Stimulated activated CD4-positive, alpha-beta T cell treated with anti-CD3 and anti-CD28 coated beads, Interleukin-4, amount 100 ng/mL, for 24 hours (primary cell): ENCODE results near the gene CA9.
A peak's percentile ranks its signal among the peaks of the same experiment; 100 is the strongest.

Experiments
- DNase-seq: peaks from one replicate; pipeline ENCODE4 v3.0.0-alpha.2; 2020

Gene CA9

DNA sequence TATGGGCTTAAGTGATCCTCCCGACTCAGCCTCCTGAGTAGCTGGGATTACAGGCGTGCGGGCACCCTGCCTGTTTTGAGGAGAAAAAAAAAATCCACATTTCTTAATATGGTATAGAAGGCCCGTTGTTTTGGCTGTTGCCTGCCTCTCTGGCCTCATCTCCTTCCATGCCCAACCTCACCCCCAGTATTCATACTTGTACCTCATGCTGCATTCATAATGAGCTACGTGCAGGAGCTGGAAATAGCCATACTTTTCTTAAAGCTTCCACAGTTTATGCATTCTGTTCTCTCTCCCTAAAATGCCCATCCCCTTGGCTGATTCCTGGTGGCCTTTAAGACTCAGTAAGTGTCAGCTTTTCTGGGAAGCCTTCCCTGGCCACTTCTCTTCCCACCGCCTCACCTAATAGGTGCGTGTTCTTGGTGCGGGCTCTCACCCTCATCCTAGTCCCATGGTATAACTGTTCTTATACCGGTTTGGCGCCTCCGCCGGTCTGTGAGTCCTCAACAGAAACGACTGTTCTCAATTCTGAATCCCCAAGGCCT lies 18.1 kb downstream of the CA9 start:
- no peak for DNase-seq

DNA sequence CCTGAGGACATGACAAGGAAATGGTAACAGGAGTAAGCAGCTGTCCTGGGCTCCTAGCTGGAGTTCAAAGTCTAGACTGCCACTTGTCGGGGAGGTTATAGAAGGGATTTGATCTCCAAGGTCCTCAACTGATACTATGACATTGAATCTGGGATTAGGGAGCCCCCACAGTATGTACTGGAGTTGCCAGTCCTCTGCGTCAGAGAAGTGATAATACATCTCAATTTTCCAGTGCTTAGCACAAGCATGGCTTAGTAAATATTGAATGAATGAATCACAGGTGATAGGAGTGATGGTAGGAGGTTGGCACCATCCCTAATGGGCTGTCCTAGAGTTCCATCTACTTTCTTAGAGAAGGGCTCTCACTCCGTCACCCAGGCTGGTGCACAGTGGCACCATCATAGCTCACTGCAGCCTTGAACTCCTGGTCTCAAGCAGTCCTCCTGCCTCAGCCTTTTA lies 22.2 kb downstream of the CA9 start:
- no peak for DNase-seq

GRCh38 chr9:35696520-35697215 lies 22.9 kb downstream of the CA9 start:
- DNase-seq, result peak; percentile 58

DNA sequence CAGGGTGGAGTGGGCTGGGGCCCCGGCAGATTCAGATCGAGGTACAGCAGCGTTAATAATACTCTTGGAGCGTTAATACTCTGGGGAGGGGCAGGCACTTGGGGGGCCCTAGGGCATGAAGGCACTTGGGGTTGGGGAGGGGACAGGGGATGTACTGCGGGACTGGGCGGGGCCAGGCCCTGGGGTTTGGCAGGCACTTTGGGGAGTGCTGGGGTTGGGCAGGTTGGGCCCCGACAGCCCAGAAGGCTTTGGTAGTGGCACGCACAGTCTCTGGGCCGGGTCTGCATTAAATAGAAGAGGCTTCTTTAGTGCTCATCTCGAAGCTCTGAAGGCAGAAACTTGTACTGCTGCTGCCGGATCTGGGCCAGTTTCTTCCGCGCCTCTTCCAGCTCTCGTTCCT lies 23.8 kb downstream of the CA9 start:
- no peak for DNase-seq

DNA sequence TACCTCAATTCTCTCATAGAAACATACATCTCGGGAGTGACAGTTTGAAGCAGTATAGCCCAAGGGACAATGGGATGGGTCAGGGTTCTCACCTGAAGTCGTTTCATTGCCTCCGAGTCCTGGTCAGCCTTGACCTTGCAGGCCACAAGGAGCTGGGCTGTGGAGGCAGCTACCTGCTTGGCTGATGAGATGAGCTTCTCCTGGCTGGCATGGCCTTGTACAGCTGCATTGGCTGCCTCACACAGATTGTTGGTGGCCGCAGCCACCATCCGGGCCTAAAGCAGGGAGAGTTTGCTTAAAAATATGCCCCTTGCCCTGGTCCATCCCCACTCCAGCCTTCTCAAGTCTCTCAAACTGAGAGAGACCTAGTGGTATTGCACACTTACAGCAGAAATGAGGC lies 24.5 kb downstream of the CA9 start:
- no peak for DNase-seq

- DNase-seq, result no peak
Observed at GRCh38 chr9:35700031-35700430, 26.3 kb downstream of the CA9 start.

GRCh38 chr9:35700942-35701341 lies 27.2 kb downstream of the CA9 start:
- DNase-seq, result no peak

- no peak for DNase-seq
Observed at GRCh38 chr9:35702696-35703095, 29.0 kb downstream of the CA9 start.

DNA sequence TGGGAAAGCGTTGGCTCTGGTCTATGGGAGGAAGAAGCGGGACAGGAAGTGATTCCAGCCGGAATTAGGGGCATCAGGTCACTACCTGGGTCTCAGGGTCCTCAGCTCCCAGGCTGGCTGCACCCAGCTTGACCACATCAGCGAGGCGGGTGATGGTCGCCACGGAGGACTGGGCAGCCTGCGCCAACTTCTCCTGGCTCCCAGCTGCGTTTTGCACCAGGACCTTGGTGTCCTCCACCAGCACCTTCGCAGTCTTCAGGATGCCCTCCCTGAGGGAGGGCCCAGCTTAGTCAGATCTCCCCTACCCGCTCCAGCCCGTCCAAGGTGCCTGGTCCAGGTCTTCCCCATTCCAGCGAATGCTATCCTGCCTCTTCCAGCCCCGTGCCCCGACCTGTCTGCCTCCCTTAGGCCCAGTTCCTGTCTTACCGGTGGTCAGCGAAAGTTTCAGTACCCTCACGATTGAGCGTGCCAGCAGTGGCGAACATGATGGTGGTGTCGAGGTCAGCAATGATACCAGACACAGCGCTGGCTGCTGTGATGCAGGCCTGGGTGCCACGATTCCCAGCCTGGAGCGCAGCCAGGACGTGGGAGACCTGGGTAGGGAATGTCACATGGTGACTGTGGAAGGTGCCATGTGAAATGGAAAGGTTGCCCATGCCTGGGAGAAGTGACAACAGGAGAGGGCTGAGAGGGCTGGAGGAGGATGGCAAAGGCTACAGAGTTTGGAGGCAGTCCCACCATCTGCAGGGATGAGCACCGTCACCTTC lies 30.4 kb downstream of the CA9 start:
- no peak for DNase-seq

GRCh38 chr9:35705372-35705771 lies 31.6 kb downstream of the CA9 start:
- DNase-seq, result no peak

DNA sequence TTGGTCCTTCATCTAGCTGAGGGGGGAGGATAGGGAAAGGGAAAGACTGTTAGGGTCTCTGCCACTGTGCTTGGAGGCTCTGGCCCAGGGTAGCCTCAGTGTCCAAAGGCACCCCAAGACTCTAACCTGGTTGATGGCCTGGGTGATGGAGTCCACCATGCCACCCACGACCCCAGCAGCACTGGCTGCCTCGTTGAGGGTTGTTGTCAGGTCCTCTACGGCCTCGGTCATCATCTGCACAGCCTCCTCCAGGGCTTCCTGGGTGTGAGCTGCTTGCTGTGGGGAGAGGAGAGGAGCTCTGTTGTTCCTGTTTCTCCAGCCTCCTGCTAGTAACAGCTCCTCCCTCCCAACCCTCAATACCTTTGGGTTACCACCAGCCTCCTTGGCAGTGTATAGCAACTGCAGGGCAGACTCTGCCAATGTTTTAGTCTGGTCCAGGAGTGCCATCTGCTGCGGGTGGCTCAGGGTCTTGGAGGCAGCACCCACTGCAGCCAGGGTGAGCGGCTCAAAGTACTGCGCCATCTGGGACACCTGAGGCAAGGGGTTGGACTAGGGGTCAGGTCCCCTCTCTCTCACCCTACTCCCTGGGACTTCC lies 32.2 kb downstream of the CA9 start:
- no peak for DNase-seq

- no peak for DNase-seq
Observed at GRCh38 chr9:35706951-35707350, 33.2 kb downstream of the CA9 start.

DNA sequence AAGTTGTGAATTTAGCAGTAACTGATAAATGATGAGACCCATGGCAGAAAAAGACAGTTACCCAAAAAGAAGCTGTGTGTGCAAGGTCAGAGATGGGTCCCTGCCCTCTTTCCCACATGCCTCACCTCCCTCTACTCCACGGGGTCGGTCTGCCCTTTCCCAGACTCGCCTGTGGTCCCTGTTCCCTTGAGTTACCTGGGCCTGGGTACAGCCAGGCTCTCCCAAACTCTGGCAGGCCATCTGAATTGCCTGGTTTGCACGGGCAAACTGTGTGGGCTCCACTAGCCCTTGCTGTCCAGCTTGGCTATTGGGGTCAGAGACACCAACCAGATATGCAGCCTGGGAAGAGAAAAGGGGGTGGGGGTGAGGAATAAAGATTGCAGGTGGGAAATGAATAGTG lies 34.4 kb downstream of the CA9 start:
- DNase-seq, result no peak

DNA sequence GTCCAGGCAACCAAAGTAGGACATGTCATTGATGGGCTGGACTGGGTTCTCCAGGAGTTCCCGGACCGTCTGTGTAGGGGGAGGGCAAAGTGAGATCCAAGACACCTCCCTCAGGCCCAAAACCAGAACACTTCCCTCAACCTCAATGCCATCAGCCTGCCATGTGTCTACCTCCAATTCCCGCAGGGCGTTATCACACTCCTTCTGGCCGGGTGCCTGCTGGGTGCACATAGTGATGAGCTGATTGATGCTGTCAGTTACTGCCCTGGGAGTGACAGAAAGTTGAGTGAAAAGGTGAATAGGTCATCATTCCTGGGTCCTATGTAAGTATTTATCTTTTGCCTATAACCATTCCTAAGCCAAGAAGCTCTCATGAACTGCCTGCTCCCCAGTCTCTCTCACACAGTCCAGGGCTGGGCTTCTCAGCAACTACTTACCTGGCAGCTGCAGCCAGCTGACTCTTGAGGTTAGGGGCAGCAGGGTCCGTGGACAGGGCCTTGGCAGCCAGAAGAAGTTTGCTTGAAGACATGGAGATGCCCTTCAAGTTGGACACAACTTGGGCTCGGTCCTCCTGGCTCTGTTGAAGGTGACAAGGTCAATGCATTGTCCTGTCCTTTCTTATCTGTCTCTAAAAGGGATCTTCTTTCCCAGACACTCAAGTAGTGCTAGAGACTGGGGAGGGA lies 37.2 kb downstream of the CA9 start:
- no peak for DNase-seq

DNA sequence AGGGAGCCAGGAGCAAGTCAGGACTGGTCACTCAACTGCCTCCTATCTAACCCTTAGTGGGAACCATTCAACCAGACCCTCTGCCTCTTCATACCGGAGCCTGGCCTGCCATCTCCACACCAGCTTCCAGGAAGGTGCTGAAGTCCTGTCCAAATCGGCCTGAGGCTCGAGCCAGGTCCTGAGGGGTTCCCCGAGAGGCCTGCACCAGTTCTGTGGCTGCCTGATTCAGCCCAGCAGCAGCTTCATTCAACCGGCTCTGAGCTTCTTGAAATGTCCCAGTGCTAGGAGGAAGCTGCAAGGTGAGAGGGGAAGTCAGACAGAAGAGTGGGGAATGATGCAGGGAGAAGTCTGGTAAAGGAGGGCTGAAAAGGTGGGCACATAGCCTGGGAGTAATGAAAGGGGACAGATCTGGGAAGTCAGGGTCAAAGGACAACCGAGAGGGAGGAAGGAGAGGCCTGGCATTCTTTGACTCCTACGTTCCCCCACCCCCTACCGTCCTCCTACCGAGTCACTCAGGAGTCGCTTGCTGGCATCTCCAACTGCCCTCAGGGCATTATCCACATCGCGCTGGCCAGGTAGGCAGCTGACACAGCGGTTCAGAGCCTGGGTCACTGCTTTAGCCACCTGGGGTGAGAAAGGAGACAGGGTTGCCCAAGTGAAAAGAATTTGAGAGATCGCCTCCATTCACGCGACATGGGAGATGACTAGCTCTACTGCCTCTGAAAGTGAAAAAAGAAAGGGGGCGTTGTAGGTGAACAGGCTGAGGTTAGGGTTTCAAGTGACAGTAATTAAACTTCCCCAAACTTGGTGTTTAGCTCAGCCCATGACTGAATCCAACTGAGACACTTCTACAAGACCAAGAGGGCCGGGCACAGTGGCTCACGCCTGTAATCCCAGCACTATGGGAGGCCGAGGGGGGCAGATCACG lies 38.0 kb downstream of the CA9 start:
- DNase-seq, result no peak

DNA sequence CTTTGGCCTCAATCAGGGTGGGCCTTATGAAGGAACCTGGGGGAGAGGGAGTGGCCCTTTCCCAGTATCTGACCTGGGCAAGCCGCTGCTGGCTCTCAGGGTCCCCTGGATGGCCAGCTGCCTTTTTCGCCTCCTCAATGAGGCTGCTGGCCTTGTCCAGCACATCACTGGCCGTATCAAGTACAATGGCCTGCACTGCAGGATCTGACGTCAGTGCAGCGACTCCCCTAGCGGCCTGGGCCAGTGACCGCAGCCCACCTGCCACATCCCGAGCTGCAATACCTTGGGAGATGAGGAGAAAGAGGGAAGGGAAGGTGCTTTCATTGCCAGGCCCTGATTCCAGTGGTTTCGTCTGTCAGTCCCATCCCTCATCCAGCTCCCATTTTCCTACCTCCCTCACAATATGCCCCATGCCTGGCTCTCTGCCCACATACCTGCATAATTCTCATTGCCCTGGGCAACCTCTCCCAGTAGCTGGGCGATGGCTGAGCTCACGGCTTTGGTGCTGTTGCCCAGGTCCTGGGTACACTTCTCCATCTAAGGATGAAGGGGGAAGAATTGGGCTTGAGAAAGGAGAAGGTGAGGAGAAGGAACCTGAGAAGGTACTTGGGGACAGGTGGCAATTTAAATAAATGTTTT lies 39.2 kb downstream of the CA9 start:
- DNase-seq, result no peak

DNA sequence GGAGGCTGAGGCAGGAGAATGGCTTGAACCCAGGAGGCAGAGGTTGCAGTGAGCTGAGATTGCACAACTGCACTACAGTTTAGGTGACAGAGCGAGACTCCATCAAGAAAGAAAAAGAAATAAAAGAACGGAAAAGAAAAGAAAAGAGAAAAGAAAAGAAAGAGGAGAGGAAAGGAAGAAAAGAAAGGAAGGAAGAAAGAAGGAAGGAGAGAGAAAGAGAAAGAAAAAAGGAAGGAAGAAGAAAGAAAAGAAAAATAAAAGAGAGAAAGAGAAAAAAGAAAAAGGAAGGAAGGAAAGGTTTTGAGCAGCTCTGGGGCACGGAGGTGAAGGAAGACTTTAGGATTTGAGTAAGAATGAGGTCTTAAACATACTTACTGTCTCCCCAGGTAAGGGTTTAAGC lies 39.9 kb downstream of the CA9 start:
- no peak for DNase-seq

DNA sequence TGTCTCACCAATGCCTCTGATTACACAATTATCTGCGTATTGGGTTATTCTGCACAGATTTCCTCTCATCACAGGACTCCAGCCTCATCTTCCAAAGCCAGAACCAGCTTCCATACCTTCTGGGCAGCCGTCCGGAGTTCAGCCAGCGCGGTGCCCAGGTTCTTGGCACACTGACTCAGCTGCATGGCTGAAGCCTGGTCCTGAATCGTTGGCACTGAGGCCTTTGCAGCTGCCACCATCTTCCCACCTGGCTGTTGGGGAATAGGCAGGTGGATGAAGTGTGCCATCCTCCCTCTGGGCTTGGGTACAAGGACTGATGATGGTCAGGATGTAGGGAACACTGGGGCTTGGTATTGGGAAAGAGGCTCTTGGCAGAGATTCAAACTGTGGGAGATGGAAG lies 40.4 kb downstream of the CA9 start:
- no peak for DNase-seq

DNA sequence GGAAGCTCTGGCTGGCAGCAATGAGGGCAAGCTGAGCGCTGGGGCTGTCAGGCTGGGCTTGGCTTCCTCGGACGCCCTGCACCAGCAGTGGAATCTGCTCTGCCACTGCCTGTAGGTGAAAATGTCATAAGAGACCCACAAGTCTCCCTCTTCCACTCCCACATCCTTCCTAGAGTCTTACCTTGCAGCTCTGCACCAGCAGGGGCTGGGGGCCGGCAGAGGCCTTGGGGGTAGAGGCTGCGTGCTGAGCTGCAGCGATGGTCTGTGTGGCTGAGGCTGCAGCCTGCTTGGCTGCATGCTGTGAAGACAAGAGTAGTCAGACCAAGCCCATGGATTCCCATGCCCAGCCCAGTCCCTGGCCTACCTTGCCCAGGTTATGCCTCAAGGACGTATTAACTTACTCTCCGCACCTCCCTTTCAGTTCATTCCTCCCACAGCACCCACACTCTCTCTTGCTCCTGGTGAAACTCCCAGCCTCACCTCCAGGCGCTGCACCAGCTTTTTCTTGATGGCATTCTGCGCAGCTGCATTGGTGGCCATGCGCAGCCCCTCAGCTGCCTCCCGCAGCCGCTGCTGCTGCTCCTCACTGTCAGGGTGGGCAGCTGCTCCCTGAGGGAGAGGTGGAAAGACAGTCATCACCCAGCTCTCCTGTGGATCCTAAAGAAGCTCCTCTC lies 41.0 kb downstream of the CA9 start:
- no peak for DNase-seq

GRCh38 chr9:35716230-35716629 lies 42.5 kb downstream of the CA9 start:
- no peak for DNase-seq
